GM12873 (cell line): ENCODE data around the gene GLT1D1.

Experiments used
- CTCF ChIP-seq: IDR thresholded peaks from 2 replicates; pipeline ENCODE4 v1.5.1; 2012; ENCODE audit warnings: low read depth, mild to moderate bottlenecking, moderate library complexity, low read length, control low read depth; ENCODE audit not compliant: insufficient read depth; ENCODE audit errors: missing control alignments

Gene GLT1D1

GRCh38 chr12:128856035-128856790 lies 2.9 kb downstream of the GLT1D1 start:
- no peak for TF ChIP-seq CTCF

DNA sequence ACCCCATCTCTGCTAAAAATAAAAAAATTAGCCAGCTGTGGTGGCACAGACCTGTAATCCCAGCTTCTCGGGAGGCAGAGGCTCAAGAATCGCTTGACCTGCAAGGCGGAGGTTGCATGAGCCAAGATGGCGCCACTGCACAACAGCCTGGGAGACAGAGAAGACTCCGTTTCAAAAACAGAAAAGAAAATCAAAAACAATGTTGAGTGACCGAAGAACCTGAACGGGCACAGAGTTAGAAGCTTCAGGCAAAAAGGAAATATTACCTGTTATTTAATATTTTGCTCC lies 3.5 kb downstream of the GLT1D1 start:
- TF ChIP-seq CTCF: no peak

DNA sequence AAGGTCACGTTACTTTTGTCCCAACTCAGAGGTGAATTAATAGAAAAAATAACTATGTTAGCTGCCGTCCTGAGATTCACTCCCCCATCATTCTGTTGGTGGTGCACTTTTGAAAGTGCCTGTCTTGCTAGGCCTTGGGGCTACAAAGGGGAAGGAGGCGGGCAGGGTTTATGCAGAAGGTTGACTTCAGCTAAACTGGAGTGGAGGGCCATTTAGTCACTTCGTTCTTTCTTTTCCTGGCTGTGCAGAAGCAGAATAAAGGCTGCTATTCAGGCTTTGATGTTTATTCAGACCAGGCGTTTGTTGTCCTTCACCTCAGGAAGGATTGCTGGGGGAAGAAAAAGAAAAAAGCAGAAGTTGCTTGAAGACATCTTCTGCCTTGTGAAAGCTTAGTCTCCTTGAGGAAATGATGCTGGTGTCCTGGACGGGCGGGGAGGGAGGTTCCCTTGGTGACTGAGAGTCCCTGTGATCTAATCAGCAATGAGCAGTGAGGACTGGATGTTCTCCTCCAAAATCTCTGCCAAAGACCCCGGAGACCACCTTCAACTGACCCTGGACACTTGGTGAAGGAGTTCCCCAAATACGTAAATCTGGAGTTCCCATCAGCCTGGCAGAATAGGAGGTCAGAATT lies 4.0 kb downstream of the GLT1D1 start:
- no peak for TF ChIP-seq CTCF

DNA sequence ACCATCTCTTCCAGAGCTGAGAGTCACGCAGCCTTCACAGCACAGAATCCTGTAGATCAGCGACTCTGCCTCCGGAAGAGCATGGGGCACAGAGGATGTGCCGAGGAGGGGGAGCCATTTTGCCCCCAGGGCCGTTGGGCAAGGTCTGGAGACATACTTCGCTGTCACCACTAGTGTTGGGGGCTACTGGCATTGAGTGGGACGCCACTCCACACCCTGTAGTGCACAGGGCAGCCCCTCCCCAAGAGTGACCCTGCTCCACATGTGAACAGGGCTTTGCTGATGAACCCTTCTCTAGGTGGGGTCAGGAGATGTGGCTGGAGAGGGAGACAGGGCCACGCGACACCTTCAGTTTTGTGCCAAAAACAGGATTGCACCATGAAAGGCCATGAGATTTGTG lies 6.0 kb downstream of the GLT1D1 start:
- TF ChIP-seq CTCF: no peak

DNA sequence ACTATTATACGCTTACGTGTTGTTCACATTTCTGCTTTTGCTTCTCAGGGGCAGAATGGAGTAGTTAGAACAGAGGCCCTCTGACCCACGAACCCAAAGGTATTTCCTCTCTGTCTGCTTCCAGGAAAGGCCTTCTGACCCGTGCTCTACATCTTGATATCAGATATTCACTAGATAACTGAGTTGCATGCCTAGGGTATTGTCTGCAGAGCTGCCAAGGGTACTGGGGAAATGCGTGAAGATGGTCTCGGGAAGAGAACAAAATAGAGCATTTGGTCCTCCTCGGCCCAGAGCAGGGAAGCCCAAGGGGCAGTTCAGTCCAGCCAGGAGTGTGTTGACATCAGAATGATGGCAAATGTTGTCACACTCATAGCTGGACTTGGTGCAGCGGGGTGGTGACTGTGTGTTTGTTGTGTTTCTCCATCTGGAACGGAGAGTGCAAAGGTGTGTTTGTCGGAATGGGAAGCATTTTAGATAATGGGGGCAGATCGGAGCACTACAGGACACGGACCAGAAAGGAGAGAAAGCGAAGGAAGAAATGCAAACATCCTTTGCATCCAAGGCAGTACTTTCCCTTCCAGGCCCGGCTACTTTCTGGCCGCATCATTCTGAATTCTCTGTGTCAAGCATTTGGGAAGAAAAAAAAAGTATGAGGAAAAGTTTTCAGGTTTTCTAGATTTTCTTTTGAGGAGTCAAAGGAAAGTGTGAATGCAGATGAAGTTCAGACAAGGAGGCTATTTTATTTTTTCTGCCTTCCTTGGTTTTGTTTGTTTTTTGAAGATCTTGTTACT lies 8.1 kb downstream of the GLT1D1 start:
- TF ChIP-seq CTCF: no peak

- no peak for TF ChIP-seq CTCF
Observed at GRCh38 chr12:128863957-128864356, 10.7 kb downstream of the GLT1D1 start.

DNA sequence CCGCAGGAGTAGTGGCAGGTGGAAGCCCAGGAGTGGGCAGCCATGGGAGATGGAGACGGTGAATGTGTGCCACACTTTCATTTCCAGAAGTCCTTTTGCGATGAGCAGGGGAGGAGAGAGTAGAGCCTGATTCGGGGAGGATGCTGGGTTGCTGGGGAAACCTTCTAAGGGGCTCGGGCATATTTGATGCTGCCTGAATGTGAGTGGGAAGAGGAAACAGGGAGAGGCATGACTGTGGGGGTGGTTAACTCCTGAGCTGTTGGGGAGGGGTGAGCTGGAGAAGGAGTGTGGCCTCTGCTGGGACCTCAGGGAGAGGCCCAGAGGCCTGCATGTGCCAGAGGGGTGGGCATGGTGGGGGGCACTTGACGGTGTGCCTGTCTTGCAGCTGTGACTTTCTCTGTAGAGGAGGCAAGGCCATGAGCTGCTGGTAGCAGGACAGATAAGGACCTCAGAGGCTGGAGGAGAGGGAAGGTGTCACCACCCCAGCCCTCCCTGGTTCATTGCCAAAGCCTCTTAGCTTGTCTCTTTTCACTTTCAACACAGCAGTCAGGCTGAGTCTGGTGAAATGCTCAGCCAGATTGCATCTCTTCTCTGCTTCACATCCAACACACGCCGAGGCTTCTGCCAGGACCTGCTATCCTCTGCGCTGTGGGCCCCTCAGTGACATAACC lies 11.4 kb downstream of the GLT1D1 start:
- TF ChIP-seq CTCF: no peak
